ENCODE results near the gene ADGB.
"Not testable (repeated sequence)": the region's sequence is repeated elsewhere in the genome, so short reads cannot be mapped to it uniquely, and the experiment has no call there.

The ADGB gene

GRCh38 chr6:146598772-146599405 lies at the start of gene ADGB:
Gene ADGB (plus strand): TSS chr6:146598972. CDS start chr6:146599041, 69 bp downstream.
- DNase-seq: peak; percentile 28 to 38
- no peak for TF ChIP-seq GATA1 (IDR thresholded peaks at IDR 0.05; ENCODE audit: low read depth, low read length)

- DNase-seq: no peak
- TF ChIP-seq POLR2A (IDR thresholded peaks at IDR 0.05; ENCODE audit: low read length) (no peak), GATA1 (IDR thresholded peaks at IDR 0.05; ENCODE audit: low read depth, low read length) (no peak)
Observed at GRCh38 chr6:146550911-146551310, 47.9 kb upstream of the ADGB start.

DNA sequence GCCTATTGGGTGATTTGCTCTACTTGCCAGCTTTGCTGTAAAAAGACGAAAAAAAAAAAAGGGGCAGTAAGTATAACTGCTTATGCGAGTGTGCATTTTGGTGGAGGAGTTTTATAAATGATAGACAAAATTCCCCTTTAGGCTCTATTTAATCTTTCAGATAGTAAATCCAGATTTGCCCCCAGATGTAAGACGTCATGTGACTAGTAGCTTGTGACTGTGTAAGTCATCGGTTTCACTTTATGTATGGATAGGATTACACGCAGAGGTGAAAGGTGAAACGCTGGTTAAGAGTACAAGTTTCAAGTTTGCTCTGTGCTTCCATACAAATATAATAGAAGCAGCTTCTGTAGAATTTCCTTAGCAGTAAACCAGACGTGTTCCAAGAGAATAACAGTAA lies 47.2 kb upstream of the ADGB start:
- TF ChIP-seq POLR2A (IDR thresholded peaks at IDR 0.05; ENCODE audit: low read length) (no peak), GATA1 (IDR thresholded peaks at IDR 0.05; ENCODE audit: low read depth, low read length) (no peak)
- no peak for DNase-seq

DNA sequence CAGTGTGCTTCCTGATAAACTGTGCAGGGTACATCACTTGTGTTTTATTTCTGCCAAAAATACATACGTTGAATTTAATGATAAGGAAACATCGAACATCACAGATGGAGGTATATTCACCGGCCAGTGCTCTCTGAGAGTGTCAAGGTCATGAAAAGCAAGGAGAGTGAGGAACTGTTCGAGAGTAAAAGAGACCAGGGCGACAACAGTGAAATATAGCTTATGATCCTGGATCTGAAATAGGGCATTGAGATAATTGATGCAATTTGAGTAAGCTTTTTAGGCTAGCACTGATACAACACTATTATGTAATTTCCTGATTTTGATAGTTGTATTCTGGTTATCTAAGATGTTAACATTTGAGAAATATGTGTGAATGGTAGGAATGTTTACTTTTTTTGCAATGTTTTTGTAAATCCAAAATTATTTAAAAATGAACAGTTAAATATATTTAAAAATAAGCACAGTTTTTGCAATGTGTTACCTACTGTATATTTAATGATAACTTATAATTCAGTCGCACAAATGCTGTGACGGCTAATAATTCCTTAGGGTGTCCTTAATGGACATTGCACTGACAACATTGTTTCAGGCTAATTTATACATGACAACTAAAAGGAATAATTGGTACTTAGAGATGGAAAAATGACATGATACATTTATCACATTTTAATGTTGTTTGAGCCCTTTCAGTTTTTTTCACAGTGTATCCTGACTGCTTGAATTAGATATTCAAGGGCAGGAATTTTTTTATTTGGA lies 45.2 kb upstream of the ADGB start:
- DNase-seq: no peak
- TF ChIP-seq GATA1 (IDR thresholded peaks at IDR 0.05; ENCODE audit: low read depth, low read length): no peak
- no peak for TF ChIP-seq POLR2A (IDR thresholded peaks at IDR 0.05; ENCODE audit: low read length)

DNA sequence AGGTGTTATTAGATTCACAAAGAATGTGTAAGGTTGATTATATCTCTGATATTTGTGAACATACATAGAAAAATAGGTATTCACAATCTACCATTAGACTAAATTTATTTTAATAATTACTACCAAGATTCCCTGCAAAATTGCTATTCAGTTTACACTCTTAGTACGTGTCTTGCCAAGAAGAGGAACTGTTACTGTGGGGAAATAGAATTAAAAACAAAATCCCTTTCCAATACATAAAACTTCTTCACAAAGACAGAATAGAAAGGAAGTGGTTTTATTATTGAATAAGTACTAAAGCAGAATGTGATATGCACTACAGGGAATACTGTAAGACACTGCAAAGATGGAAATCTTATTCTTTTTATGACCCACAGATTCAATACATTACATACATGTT lies 38.2 kb upstream of the ADGB start:
- TF ChIP-seq POLR2A (IDR thresholded peaks at IDR 0.05; ENCODE audit: low read length): no peak
- TF ChIP-seq GATA1 (IDR thresholded peaks at IDR 0.05; ENCODE audit: low read depth, low read length): no peak

DNA sequence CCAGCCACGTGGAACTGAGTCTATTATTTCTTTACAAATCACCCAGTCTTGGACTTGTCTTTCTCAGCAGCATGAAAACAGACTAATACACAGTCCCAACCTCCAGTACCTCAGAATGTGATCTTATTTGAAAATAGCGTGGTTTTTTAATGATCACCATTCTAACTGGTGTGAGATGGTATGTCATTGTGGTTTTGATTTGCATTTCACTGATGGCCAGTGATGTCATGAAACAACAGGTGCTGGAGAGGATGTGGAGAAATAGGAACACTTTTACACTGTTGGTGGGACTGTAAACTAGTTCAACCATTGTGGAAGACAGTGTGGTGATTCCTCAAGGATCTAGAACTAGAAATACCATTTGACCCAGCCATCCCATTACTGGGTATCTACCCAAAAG lies 32.1 kb upstream of the ADGB start:
- not testable (repeated sequence) for DNase-seq

More for the DNA sequence above, 38.2 kb upstream of the ADGB start:
- no peak for DNase-seq

DNA sequence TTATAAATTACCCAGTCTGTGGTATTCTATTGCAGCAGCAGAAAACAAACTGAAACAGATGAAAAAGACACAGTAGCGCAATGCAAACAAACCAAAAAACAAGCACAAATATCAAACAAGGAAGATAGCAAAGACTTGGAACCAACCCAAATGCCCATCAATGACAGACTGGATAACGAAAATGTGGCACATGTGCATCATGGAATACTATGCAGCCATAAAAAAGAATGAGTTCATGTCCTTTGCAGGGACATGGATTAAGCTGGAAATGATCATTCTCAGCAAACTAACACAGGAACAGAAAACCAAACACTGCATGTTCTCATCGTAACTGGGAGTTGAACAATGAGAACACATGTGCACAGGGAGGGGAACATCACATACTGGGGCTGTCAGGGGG lies 30.2 kb upstream of the ADGB start:
- not testable (repeated sequence) for DNase-seq

DNA sequence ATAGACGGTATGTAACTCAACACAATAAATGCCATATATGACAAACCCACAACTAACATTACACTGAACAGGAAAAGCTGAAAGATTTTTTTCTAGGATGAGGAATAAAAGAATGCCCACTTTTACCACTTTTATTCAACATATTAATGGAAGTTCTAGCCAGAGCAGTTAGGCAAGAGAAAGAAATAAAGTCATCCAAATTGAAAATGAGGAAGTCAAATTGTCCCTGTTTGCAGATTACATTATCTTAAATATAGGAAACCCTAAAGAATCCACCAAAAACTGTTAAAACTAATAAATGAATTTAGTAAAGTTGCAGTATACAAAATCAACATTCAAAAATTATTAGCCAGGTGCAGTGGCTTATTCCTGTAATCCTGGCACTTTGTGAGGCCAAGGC lies 24.6 kb upstream of the ADGB start:
- DNase-seq: no peak
- TF ChIP-seq GATA1 (IDR thresholded peaks at IDR 0.05; ENCODE audit: low read depth, low read length) (no peak), POLR2A (IDR thresholded peaks at IDR 0.05; ENCODE audit: low read length) (no peak)

DNA sequence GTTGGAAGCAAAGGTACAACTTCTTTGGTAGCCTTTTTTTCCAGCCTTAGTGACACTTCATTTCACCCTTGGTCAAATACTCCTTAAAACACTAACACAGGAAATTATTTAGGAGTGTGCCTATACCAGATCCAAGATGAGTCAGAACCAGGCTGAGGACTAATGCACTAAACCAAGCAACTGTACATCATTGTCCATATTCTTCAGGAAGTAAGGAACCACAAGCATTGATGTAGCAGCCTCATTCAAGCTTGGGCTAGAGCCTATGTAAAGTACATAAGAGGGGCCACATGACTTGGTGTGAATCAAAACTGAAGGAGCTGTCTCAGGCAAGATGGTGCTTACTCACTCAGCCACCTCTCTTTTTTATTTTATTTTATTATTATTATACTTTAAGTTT lies 20.7 kb upstream of the ADGB start:
- no peak for DNase-seq
- TF ChIP-seq POLR2A (IDR thresholded peaks at IDR 0.05; ENCODE audit: low read length) (no peak), GATA1 (IDR thresholded peaks at IDR 0.05; ENCODE audit: low read depth, low read length) (no peak)

DNA sequence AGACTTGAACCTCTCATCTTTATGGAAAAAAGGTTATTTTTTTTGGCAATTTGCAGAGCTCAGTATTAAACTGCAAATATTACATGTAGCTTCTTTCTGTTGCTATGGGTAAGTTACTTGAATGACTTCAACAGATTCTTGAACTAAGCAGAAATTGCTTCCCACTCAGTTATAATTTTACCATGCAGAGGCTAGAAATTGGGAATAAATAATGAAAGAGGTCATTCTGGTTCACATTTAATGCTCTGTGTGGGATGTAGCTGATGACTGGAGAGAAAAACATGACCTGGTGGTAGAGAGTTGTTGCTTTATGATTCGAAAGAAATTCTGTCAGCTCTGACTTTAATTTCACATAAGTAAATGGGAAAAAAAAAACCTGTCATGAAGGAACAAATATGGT lies 16.8 kb upstream of the ADGB start:
- DNase-seq: no peak
- TF ChIP-seq GATA1 (IDR thresholded peaks at IDR 0.05; ENCODE audit: low read depth, low read length) (no peak), POLR2A (IDR thresholded peaks at IDR 0.05; ENCODE audit: low read length) (no peak)

DNA sequence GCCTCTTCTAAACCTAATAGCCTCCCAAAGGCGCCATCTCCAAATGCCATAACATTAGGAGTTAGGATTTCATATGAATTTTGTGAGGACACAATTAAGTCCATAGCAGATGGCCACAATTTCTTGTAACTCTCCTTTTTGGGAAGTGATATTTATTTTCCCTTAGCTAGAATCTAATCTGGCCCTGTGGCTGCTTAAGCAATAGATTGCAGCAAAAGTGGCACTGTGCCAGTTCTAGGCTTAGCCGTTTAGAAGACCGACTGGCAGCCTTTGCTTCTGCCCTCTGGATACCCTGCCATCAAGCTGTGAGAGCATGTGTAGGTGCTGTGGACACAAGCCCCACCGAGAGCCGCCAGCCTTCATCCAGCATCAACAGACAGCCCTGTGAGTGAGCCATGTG lies 15.9 kb upstream of the ADGB start:
- peak in 1 of 2 experiments; percentile 7 for DNase-seq
- TF ChIP-seq POLR2A (IDR thresholded peaks at IDR 0.05; ENCODE audit: low read length): no peak

DNA sequence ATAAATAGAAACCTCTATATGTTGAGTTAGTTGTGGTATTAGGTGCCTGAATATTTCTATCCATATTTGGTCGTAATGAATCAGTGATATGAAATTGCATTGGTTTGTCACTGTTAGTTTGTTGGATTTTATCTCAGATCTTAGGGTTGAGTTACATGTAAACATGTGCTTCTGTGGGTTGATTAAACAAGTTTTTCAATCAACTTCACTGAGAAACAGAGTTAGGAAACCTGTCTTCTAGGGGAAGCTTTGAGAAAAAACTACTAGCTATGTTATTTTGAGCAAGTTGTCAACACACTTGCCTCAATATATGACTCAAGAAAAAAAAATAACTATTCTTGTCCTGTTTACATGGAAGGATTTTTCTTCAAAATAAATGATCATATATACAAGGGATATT lies 14.8 kb upstream of the ADGB start:
- TF ChIP-seq GATA1 (IDR thresholded peaks at IDR 0.05; ENCODE audit: low read depth, low read length) (no peak), POLR2A (IDR thresholded peaks at IDR 0.05; ENCODE audit: low read length) (no peak)
- no peak for DNase-seq

- DNase-seq: no peak
- TF ChIP-seq POLR2A (IDR thresholded peaks at IDR 0.05; ENCODE audit: low read length) (no peak), GATA1 (IDR thresholded peaks at IDR 0.05; ENCODE audit: low read depth, low read length) (no peak)
Observed at GRCh38 chr6:146587459-146587858, 11.3 kb upstream of the ADGB start.

- DNase-seq: no peak
- TF ChIP-seq POLR2A (IDR thresholded peaks at IDR 0.05; ENCODE audit: low read length) (no peak), GATA1 (IDR thresholded peaks at IDR 0.05; ENCODE audit: low read depth, low read length) (no peak)
Observed at GRCh38 chr6:146590492-146590891, 8.3 kb upstream of the ADGB start.

- DNase-seq: no peak
- no peak for TF ChIP-seq POLR2A (IDR thresholded peaks at IDR 0.05; ENCODE audit: low read length)
- no peak for TF ChIP-seq GATA1 (IDR thresholded peaks at IDR 0.05; ENCODE audit: low read depth, low read length)
Observed at GRCh38 chr6:146592451-146592850, 6.3 kb upstream of the ADGB start.

Measured in erythroblast (primary cell).